HepG2 (cell line): ENCODE measurements around the gene ZNF273. TPM values are rescaled to one million over a fixed set of nuclear protein-coding genes. Genes with fewer than 3 reads are reported as not detected.
A peak's percentile ranks its signal among the peaks of the same experiment; 100 is the strongest.

ENCODE experiments used
- ATAC-seq: fragments of 200-7000 bp; cut with Tn5 transposase; 3 replicates; pipeline ENCODE4 v1.9.1; 2020; ENCODE audit warnings: mild to moderate bottlenecking, moderate library complexity
- BruUV-seq: library from RNA; stranded (reverse); fragments of 400-500 nt; replicated peaks from 2 replicates; lab custom pipeline; 2021; lab: Mats Ljungman, UMichigan
- CTCF ChIA-PET: fragments of 300-600 bp; formaldehyde crosslinking; extraction: SDS; loops from one replicate; lab custom pipeline; 2021; ENCODE audit warnings: low total read pairs, inconsistent platforms, low intra/inter-chr PET ratio; lab: Yijun Ruan, JAX
- POLR2A ChIA-PET: fragments of 350-600 bp; sonication (Branson Sonifier 250); formaldehyde crosslinking; loops from one replicate; lab custom pipeline; 2020; ENCODE audit warnings: antibody characterized with exemption, inconsistent platforms; lab: Yijun Ruan, JAX
- DNase-seq: peaks from one replicate; pipeline ENCODE4 v3.0.0-alpha.2; 2015; ENCODE audit warnings: low spot score
- FAIRE-seq: peaks from 3 replicates; lab custom pipeline; 2011; peaks lifted over from hg19 to GRCh38; lab: Jason Lieb, UNC
- H2AFZ ChIP-seq: one replicate; pipeline ENCODE4 v1.6.1; 2011; ENCODE audit warnings: low read length, inconsistent platforms
- H3K27ac ChIP-seq: fragments of 300-600 bp; 3 replicates; pipeline ENCODE4 v1.8.0; 2011; ENCODE audit warnings: mixed run types, mild to moderate bottlenecking, mixed read lengths, low read length, inconsistent platforms; ENCODE audit not compliant: insufficient read depth; ENCODE audit errors: extremely low read length
- H3K27me3 ChIP-seq, 2 experiments: fragments of 200-600 bp in 1 of 2; 2 replicates in 1 of 2; 3 replicates in 1 of 2; pipeline versions ENCODE4 v1.6.0 to v1.8.0; 2011; ENCODE audit warnings: low read length in 2 of 2, mild to moderate bottlenecking in 2 of 2, moderate library complexity in 2 of 2, inconsistent platforms in 1 of 2; ENCODE audit not compliant: insufficient read depth in 2 of 2, control insufficient read depth in 1 of 2
- H3K36me3 ChIP-seq, 2 experiments: fragments of 200-600 bp in 1 of 2; replicated peaks in 1 of 2; 2 replicates in 1 of 2; 3 replicates in 1 of 2; pipeline versions ENCODE4 v1.5.1 to v1.8.0; 2011; ENCODE audit warnings: low read length in 2 of 2, inconsistent platforms in 1 of 2; ENCODE audit not compliant: insufficient read depth in 2 of 2, control insufficient read depth in 1 of 2
- H3K4me1 ChIP-seq: 2 replicates; pipeline ENCODE4 v1.5.1; 2012; ENCODE audit warnings: low read length, inconsistent platforms; ENCODE audit not compliant: insufficient read depth
- H3K4me2 ChIP-seq: 2 replicates; pipeline ENCODE4 v1.6.0; 2011; ENCODE audit warnings: low read depth, low read length, inconsistent platforms
- H3K4me3 ChIP-seq, 3 experiments: fragments of 200-600 bp in 1 of 3; sonication (generic), shearing (Covaris generic) in 1 of 3; replicated peaks in 1 of 3; 2 replicates each; pipeline ENCODE4 v1.5.1; 2011 to 2016; ENCODE audit warnings: low read length in 3 of 3, inconsistent platforms in 2 of 3, low read depth in 2 of 3, mild to moderate bottlenecking in 2 of 3, control low read depth in 1 of 3, mixed read lengths in 1 of 3; ENCODE audit not compliant: insufficient read depth in 1 of 3
- H3K79me2 ChIP-seq: one replicate; pipeline ENCODE4 v1.6.1; 2011; ENCODE audit warnings: low read length, inconsistent platforms; ENCODE audit not compliant: insufficient read depth
- H3K9ac ChIP-seq: 2 replicates; pipeline ENCODE4 v1.6.0; 2011; ENCODE audit warnings: mild to moderate bottlenecking, low read depth, low read length, inconsistent platforms; ENCODE audit not compliant: insufficient read depth
- H3K9me3 ChIP-seq: 2 replicates; pipeline ENCODE4 v1.5.1; 2012; ENCODE audit warnings: mild to moderate bottlenecking, low read length
- H4K20me1 ChIP-seq: 2 replicates; pipeline ENCODE4 v1.6.0; 2011; ENCODE audit warnings: inconsistent platforms, mild to moderate bottlenecking, low read length, moderate library complexity; ENCODE audit not compliant: insufficient read depth
- KMT2B ChIP-seq: IDR thresholded peaks from 2 replicates; pipeline ENCODE4 v1.6.1; 2016; ENCODE audit warnings: missing genetic modification reagents, missing compliant biosample characterization
- MAFF ChIP-seq: IDR thresholded peaks from 2 replicates; pipeline ENCODE4 v1.6.1; 2011; ENCODE audit warnings: low read depth, low read length, improper control_type of control experiment
- MAFK ChIP-seq, 2 experiments: IDR thresholded peaks in 1 of 2; conservative IDR thresholded peaks in 1 of 2; 2 replicates each; pipeline ENCODE4 v1.6.1; 2011; ENCODE audit warnings: improper control_type of control experiment in 2 of 2, low read length in 2 of 2
- MYC ChIP-seq: sonication (generic); formaldehyde crosslinking; IDR thresholded peaks from 2 replicates; pipeline ENCODE4 v1.9.0; 2021; ENCODE audit warnings: missing genetic modification reagents, borderline replicate concordance
- PAF1 ChIP-seq: IDR thresholded peaks from 2 replicates; pipeline ENCODE4 v1.6.1; 2016; ENCODE audit warnings: missing genetic modification reagents, missing compliant biosample characterization
- RBFOX2 ChIP-seq: fragments of 200-400 bp; formaldehyde crosslinking; IDR thresholded peaks from 2 replicates; pipeline ENCODE4 v1.6.1; 2017; ENCODE audit warnings: low read depth, mild to moderate bottlenecking, low read length
- RFX5 ChIP-seq: IDR thresholded peaks from 2 replicates; pipeline ENCODE4 v1.6.1; 2011; ENCODE audit warnings: low read depth, low read length, improper control_type of control experiment
- SNAI1 ChIP-seq: sonication (generic); formaldehyde crosslinking; IDR thresholded peaks from 2 replicates; pipeline ENCODE4 v1.5.0; 2020; ENCODE audit warnings: mild to moderate bottlenecking, missing genetic modification reagents, borderline replicate concordance
- TOE1 ChIP-seq: sonication (generic); formaldehyde crosslinking; IDR thresholded peaks from 2 replicates; pipeline ENCODE4 v1.4.0; 2020; ENCODE audit warnings: mild to moderate bottlenecking, missing genetic modification reagents
- YY1 ChIP-seq: IDR thresholded peaks from 2 replicates; pipeline ENCODE4 v1.6.1; 2011; ENCODE audit warnings: low read length, low read depth, moderate library complexity, mild to moderate bottlenecking; ENCODE audit not compliant: insufficient read depth, insufficient replicate concordance
- ZNF263 ChIP-seq: sonication (generic); formaldehyde crosslinking; IDR thresholded peaks from 2 replicates; pipeline ENCODE4 v1.4.0; 2020; ENCODE audit warnings: missing genetic modification reagents
- ZNF274 ChIP-seq: sonication (generic); formaldehyde crosslinking; IDR thresholded peaks from 2 replicates; pipeline ENCODE4 v1.5.1; 2020; ENCODE audit warnings: mild to moderate bottlenecking, missing genetic modification reagents
- WGBS: methylation state at CpG from one replicate; pipeline ENCODE4 v1.1.6; 2017; ENCODE audit warnings: low lambda C conversion rate; 5-methylcytosine and 5-hydroxymethylcytosine counted together
- in situ Hi-C: cut with HindIII; loops from 2 replicates; pipeline ENCODE4 v1.10.0; 2017; ENCODE audit warnings: low pct_unique_long_range_greater_than_20kb; ENCODE audit not compliant: extremely low pct_ligation_motif_present
- intact Hi-C: fragments of 100-400 bp; cut with micrococcal nuclease; formaldehyde crosslinking; loops from one replicate; pipeline ENCODE4 v1.10.0; 2022; ENCODE audit not compliant: unreplicated experiment
- polyA plus RNA-seq, 8 experiments: library from polyadenylated mRNA; depleted of rRNA in 3 of 8; stranded (reverse) in 7 of 8; unstranded in 1 of 8; fragments of >200 nt; fragmentation: Illumina TruSeq in 4 of 8; extraction: Trizol in 4 of 8; gene quantifications; 2 replicates each; pipeline versions ENCODE4 v1.2.1 to v1.2.3, GENCODE V29; 2011 to 2016; ENCODE audit warnings: low read depth in 4 of 8, missing spikeins in 1 of 8, mixed read lengths in 1 of 8; ENCODE audit not compliant: insufficient read depth in 1 of 8
- total RNA-seq, 5 experiments: library from RNA; depleted of rRNA; stranded (reverse); fragments of >200 nt; fragmentation: Illumina TruSeq; extraction: Trizol; gene quantifications; 2 replicates each; pipeline ENCODE4 v1.2.3, GENCODE V29; 2016; ENCODE audit warnings: low read depth in 1 of 5
- TF ChIP-seq, protein P1 (sequence below): sonication (generic); formaldehyde crosslinking; IDR thresholded peaks from 2 replicates; pipeline ENCODE4 v1.5.0; 2020; ENCODE audit warnings: mild to moderate bottlenecking, missing genetic modification reagents, borderline replicate concordance
- TF ChIP-seq, protein P2 (sequence below): IDR thresholded peaks from 2 replicates; pipeline ENCODE4 v1.6.1; 2016; ENCODE audit warnings: missing compliant biosample characterization, missing genetic modification reagents, borderline replicate concordance

Gene ZNF273
- total and polyA plus RNA-seq, 2 of the 13 experiments (the other 11 are each of a cell fraction or from before 2014, with no cell fraction given), result 1.7 to 5.8 TPM

DNA sequence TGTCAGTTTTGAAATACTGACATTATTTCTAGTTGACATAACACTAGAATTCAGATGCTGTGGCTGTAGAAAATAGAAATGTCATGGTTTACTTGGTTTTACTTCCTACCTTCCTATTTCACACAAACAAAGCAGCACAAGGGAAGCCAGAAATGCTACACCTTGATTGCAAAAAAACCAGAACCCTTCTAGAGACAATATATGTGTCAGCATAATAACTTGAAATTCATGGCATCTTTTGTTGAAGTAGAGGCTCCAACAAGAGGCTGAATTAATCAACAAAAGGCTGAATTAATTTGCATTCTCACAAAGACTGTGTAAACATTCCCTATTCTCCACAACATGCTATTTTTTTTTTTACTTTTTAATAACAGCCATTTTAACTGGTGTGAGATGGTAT is 62.5 kb downstream of the ZNF273 start:
- no peak for ATAC-seq
- in situ Hi-C loops (no loop called here), intact Hi-C loops (no loop called here)

DNA sequence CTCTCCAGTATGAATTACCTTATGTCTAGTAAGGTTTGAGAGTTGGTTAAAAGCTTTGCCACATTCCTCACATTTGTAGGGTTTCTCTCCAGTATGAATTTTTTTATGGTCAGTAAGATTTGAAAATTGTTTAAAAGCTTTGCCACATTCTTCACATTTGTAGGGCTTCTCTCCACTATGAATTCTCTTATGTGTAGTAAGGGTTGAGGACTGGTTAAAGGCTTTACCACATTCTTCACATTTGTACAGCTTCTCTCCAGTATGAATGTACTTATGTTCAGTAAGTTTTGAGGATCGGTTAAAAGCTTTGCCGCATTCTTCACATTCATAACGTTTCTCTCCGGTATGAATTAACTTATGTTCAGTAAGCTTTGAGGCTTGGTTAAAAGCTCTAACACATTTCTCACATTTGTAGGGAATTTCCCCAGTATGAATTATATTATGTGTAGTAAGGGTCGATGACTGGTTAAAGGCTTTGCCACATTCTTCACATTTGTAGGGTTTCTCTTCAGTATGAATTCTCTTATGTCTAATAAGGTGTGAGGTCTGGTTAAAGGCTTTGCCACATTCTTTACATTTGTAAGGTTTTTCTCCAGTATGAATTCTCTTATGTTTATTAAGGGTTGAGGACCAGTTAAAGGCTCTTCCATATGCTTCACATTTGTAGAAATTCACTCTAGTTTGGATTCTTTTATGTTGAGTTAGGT is 75.6 kb downstream of the ZNF273 start:
- Histone ChIP-seq H2AFZ (no peak overlapping the region), H3K27me3 (no peaks in the 10 kb centered on the region), H4K20me1 (no peaks in the 10 kb centered on the region), H3K4me3 (no peak overlapping the region), H3K9ac (no peak overlapping the region), H3K79me2 (no peaks in the 10 kb centered on the region), H3K36me3 (peaks cover 5 to 28% of the 10 kb centered on the region in 2 experiments; a peak in 3 of 5 replicates), H3K4me2 (no peak overlapping the region), H3K27ac (no peak overlapping the region), H3K4me1 (no peaks in the 10 kb centered on the region), H3K9me3 (peaks cover 80% of the 10 kb centered on the region)
- in situ Hi-C loops (no loop called here), intact Hi-C loops (no loop called here)
- no peak for TF ChIP-seq RFX5
- no peak for TF ChIP-seq RBFOX2
- TF ChIP-seq, protein P1, sequence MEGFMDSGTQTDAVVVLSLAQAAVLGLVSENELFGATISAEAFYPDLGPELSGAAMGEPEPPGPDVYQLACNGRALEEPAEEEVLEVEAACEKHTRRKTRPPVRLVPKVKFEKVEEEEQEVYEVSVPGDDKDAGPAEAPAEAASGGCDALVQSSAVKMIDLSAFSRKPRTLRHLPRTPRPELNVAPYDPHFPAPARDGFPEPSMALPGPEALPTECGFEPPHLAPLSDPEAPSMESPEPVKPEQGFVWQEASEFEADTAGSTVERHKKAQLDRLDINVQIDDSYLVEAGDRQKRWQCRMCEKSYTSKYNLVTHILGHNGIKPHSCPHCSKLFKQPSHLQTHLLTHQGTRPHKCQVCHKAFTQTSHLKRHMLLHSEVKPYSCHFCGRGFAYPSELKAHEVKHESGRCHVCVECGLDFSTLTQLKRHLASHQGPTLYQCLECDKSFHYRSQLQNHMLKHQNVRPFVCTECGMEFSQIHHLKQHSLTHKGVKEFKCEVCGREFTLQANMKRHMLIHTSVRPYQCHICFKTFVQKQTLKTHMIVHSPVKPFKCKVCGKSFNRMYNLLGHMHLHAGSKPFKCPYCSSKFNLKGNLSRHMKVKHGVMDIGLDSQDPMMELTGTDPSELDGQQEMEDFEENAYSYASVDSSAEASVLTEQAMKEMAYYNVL (CRISPR knock-in tag), result no peak
- TF ChIP-seq MYC (CRISPR knock-in tag), result no peak
- TF ChIP-seq TOE1 (CRISPR knock-in tag), result no peak
- peak; percentile 93; the same call in 1 of the 2 replicates for TF ChIP-seq ZNF274 (CRISPR knock-in tag)
- TF ChIP-seq PAF1 (CRISPR knock-in tag), result no peak
- WGBS, result 97% methylated on average over 5 of the region's 5 CpGs
- BruUV-seq, result no TSS peak
- ATAC-seq (no peak), DNase-seq (no peak), FAIRE-seq (no peak)
- ChIA-PET POLR2A (no interaction called here), CTCF (no interaction called here)

More for the DNA sequence above, 62.5 kb downstream of the ZNF273 start:
- Histone ChIP-seq H3K4me3 (no peak overlapping the region), H3K4me1 (0 out of 2 replicates have a peak, but pooled peaks cover 6% of the 10 kb centered on the region), H3K36me3 (no peaks in the 10 kb centered on the region), H3K9me3 (no peaks in the 10 kb centered on the region), H3K9ac (no peak overlapping the region), H2AFZ (no peak overlapping the region), H4K20me1 (no peaks in the 10 kb centered on the region), H3K4me2 (no peak overlapping the region), H3K27ac (no peak overlapping the region), H3K79me2 (no peaks in the 10 kb centered on the region), H3K27me3 (0 out of 5 replicates have a peak, but pooled peaks cover 0 to 1% of the 10 kb centered on the region in 2 experiments)
- DNase-seq, result no peak
- TF ChIP-seq SNAI1 (CRISPR knock-in tag), result no peak
- TF ChIP-seq ZNF263 (CRISPR knock-in tag), result no peak
- TF ChIP-seq, protein P2, sequence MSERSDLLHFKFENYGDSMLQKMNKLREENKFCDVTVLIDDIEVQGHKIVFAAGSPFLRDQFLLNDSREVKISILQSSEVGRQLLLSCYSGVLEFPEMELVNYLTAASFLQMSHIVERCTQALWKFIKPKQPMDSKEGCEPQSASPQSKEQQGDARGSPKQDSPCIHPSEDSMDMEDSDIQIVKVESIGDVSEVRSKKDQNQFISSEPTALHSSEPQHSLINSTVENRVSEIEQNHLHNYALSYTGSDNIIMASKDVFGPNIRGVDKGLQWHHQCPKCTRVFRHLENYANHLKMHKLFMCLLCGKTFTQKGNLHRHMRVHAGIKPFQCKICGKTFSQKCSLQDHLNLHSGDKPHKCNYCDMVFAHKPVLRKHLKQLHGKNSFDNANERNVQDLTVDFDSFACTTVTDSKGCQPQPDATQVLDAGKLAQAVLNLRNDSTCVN (CRISPR knock-in tag), result no peak
- no peak for TF ChIP-seq KMT2B (CRISPR knock-in tag)
- TF ChIP-seq YY1, result no peak
- peak in 1 of 2 experiments; percentile 62; a peak in 2 of 4 replicates for TF ChIP-seq MAFK (conservative IDR thresholded peaks at IDR 0.05 in 1 of 2, IDR thresholded peaks at IDR 0.05 in 1 of 2; ENCODE audit: low read length in 2 of 2)
- peak; percentile 45; the same call in 1 of the 2 replicates for TF ChIP-seq MAFF
- no TSS peak for BruUV-seq
- POLR2A ChIA-PET, result no interaction called here
- FAIRE-seq, result no peak
- CTCF ChIA-PET, result no interaction called here
